Suprapubic skin (tissue), 4 donors: Measurements from ENCODE around the gene GLRX2.

Experiments used
- POLR2A ChIP-seq, 2 donors: fragments of 450-650 bp; IDR thresholded peaks; one replicate each; pipeline ENCODE4 v1.6.1; 2017; ENCODE audit warnings: antibody characterized with exemption in 2 of 2, mild to moderate bottlenecking in 2 of 2, moderate library complexity in 2 of 2
- POLR2AphosphoS5 ChIP-seq, 3 donors: sonication (generic); formaldehyde crosslinking; IDR thresholded peaks; one replicate each; pipeline ENCODE4 v1.6.1; 2017; ENCODE audit warnings: antibody characterized with exemption in 3 of 3
- TF ChIP-seq, protein P1 (sequence below), 2 donors: fragments of 200-600 bp in 1 of 2; fragments of 450-650 bp in 1 of 2; sonication (generic) in 1 of 2; IDR thresholded peaks; one replicate each; pipeline ENCODE4 v1.5.1; 2016 to 2019; ENCODE audit warnings: antibody characterized with exemption in 2 of 2, mild to moderate bottlenecking in 1 of 2, moderate library complexity in 1 of 2

GRCh38 chr1:193058529-193059281 is 46.5 kb downstream of the GLRX2 start:
- TF ChIP-seq, protein P1, sequence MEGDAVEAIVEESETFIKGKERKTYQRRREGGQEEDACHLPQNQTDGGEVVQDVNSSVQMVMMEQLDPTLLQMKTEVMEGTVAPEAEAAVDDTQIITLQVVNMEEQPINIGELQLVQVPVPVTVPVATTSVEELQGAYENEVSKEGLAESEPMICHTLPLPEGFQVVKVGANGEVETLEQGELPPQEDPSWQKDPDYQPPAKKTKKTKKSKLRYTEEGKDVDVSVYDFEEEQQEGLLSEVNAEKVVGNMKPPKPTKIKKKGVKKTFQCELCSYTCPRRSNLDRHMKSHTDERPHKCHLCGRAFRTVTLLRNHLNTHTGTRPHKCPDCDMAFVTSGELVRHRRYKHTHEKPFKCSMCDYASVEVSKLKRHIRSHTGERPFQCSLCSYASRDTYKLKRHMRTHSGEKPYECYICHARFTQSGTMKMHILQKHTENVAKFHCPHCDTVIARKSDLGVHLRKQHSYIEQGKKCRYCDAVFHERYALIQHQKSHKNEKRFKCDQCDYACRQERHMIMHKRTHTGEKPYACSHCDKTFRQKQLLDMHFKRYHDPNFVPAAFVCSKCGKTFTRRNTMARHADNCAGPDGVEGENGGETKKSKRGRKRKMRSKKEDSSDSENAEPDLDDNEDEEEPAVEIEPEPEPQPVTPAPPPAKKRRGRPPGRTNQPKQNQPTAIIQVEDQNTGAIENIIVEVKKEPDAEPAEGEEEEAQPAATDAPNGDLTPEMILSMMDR (IDR thresholded peaks at IDR 0.05): no peak
- TF ChIP-seq POLR2AphosphoS5 (IDR thresholded peaks at IDR 0.05) (no peak), POLR2A (IDR thresholded peaks at IDR 0.05) (no peak)
